Activated CD8-positive, alpha-beta T cell treated with anti-CD3 and anti-CD28 coated beads for 36 hours (primary cell): ENCODE measurements around the gene OR6C1. TPM values are rescaled to one million over a fixed set of nuclear protein-coding genes. Genes with fewer than 3 reads are reported as not detected.
"Not testable (repeated sequence)": the region's sequence is repeated elsewhere in the genome, so short reads cannot be mapped to it uniquely, and the experiment has no call there.

Experiments
- ATAC-seq: fragments of 200-7000 bp; cut with Tn5 transposase; one replicate; pipeline ENCODE4 v1.10.0; 2021; ENCODE audit warnings: mild to moderate bottlenecking, moderate library complexity
- CTCF ChIA-PET: fragments of 350-600 bp; sonication (Branson Sonifier 250); formaldehyde crosslinking; loops from one replicate; lab custom pipeline; 2021; ENCODE audit warnings: antibody characterized with exemption; lab: Charles Lee
- POLR2A ChIA-PET: fragments of 350-600 bp; sonication (Branson Sonifier 250); formaldehyde crosslinking; loops from one replicate; lab custom pipeline; 2021; ENCODE audit warnings: antibody characterized with exemption; lab: Charles Lee
- DNase-seq: peaks from one replicate; pipeline ENCODE4 v3.0.0-alpha.2; 2020
- H3K27ac Mint-ChIP-seq: one replicate; pipeline ENCODE4 v1.8.0; 2021; ENCODE audit warnings: mild to moderate bottlenecking, mixed read lengths
- H3K27me3 Mint-ChIP-seq: one replicate; pipeline ENCODE4 v1.8.0; 2021; ENCODE audit warnings: mixed read lengths
- H3K36me3 Mint-ChIP-seq: one replicate; pipeline ENCODE4 v1.8.0; 2021; ENCODE audit warnings: low read depth, mixed read lengths
- H3K4me1 Mint-ChIP-seq: one replicate; pipeline ENCODE4 v1.8.0; 2021; ENCODE audit warnings: low read depth, mixed read lengths
- H3K4me3 Mint-ChIP-seq: one replicate; pipeline ENCODE4 v1.8.0; 2021; ENCODE audit warnings: mild to moderate bottlenecking, moderate library complexity, mixed read lengths
- H3K9me3 Mint-ChIP-seq: one replicate; pipeline ENCODE4 v1.8.0; 2021; ENCODE audit warnings: mixed read lengths
- intact Hi-C: fragments of 100-400 bp; cut with micrococcal nuclease; formaldehyde crosslinking; loops from one replicate; pipeline ENCODE4 v1.10.0; 2022
- total RNA-seq, 2 experiments: library from RNA; stranded (reverse); gene quantifications; one replicate each; pipeline ENCODE4 v1.2.3, GENCODE V29; 2021
- TF ChIP-seq, protein P1 (sequence below): fragments of 200-600 bp; IDR thresholded peaks from one replicate; pipeline ENCODE4 v1.8.0; 2022; ENCODE audit warnings: antibody characterized with exemption, mild to moderate bottlenecking

The OR6C1 gene
- total RNA-seq = not detected

DNA sequence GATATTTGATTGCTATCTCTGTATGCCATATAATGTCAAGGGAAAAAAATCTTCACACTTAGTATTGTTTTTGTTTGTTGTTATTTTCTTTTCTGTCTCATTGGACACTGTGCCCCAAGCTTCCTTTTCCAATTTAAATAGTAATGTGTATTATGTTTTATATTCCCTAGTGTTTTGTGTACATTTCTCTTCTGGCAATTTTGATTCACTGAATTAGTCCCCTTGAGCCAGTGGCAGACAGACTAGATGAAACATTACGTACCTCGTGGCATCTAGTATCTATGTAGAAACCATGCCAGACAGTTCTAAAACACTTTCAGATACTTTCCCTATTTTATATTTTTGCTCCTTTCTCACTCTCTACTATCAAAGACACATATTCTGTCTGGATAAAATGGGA is at the start of gene OR6C1:
Gene OR6C1, plus strand, starts transcription at position 301 of the 400 bp plus-strand sequence. CDS start 6,257 bp downstream, outside the sequence.
- Mint-ChIP-seq H3K27me3 (peaks cover 19% of the 10 kb centered on the region), H3K36me3 (no peaks in the 10 kb centered on the region), H3K4me1 (no peaks in the 10 kb centered on the region), H3K27ac (no peak within 1 kb of the TSS), H3K4me3 (no peak within 1 kb of the TSS), H3K9me3 (no peaks in the 10 kb centered on the region)
- DNase-seq = no peak
- POLR2A ChIA-PET = no interaction called here
- CTCF ChIA-PET = no interaction called here
- intact Hi-C loops = no loop called here
- ATAC-seq = no peak
- TF ChIP-seq, protein P1, sequence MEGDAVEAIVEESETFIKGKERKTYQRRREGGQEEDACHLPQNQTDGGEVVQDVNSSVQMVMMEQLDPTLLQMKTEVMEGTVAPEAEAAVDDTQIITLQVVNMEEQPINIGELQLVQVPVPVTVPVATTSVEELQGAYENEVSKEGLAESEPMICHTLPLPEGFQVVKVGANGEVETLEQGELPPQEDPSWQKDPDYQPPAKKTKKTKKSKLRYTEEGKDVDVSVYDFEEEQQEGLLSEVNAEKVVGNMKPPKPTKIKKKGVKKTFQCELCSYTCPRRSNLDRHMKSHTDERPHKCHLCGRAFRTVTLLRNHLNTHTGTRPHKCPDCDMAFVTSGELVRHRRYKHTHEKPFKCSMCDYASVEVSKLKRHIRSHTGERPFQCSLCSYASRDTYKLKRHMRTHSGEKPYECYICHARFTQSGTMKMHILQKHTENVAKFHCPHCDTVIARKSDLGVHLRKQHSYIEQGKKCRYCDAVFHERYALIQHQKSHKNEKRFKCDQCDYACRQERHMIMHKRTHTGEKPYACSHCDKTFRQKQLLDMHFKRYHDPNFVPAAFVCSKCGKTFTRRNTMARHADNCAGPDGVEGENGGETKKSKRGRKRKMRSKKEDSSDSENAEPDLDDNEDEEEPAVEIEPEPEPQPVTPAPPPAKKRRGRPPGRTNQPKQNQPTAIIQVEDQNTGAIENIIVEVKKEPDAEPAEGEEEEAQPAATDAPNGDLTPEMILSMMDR = no peak

DNA sequence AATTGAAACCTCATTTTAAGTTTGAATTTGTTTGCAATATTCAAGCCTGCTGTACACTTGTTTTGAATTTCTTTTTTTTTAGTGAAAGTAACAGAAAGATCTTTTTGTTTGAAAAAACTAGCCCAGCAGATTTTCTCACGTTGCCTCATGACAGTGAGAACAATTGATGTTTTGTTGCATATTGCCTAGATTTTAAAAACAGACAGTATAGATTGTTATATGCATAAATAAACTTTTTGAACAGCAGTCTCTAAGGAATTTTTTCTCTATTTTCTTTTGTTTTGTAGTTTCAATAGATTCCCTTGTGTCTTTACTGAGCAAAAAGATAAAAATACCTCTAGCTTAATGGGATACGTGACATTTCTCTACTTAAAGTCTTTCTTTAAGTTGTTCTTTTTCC is 33.2 kb upstream of the OR6C1 start:
- Mint-ChIP-seq H3K9me3 (no peaks in the 10 kb centered on the region), H3K27me3 (peaks cover 20% of the 10 kb centered on the region), H3K4me1 (no peaks in the 10 kb centered on the region), H3K36me3 (no peaks in the 10 kb centered on the region), H3K27ac (no peak overlapping the region), H3K4me3 (no peak overlapping the region)
- DNase-seq = no peak
- TF ChIP-seq, protein P1 = no peak
- no peak for ATAC-seq
- intact Hi-C loops = no loop called here
- CTCF ChIA-PET = no interaction called here
- POLR2A ChIA-PET = no interaction called here

DNA sequence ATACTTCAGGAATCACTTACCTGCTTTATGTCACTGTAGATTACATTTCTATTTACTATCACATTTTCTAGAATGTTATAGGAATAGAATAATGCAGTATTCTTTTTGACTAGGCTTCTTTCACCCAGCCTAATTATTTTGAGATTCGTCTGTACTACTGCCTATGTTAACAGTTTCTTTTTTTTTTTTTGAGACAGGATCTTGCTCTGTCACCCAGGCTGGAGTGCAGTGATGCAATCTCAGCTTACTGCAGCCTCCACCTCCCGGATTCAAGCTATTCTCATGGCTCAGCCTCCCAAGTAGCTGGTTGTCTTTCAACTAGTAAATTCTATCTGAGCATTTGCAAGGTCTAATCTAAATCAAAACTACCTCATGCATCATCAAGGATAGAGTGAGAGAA is 24.1 kb upstream of the OR6C1 start:
- TF ChIP-seq, protein P1 = no peak
- H3K4me3 Mint-ChIP-seq = no peak overlapping the region
- no peaks in the 10 kb centered on the region for H3K36me3 Mint-ChIP-seq
- H3K27me3 Mint-ChIP-seq = peaks cover 29% of the 10 kb centered on the region
- H3K9me3 Mint-ChIP-seq = no peaks in the 10 kb centered on the region
- no peaks in the 10 kb centered on the region for H3K4me1 Mint-ChIP-seq
- no peak for ATAC-seq
- H3K27ac Mint-ChIP-seq = no peak overlapping the region
- ChIA-PET CTCF (no interaction called here), POLR2A (no interaction called here)
- DNase-seq = no peak
- intact Hi-C loops = no loop called here

DNA sequence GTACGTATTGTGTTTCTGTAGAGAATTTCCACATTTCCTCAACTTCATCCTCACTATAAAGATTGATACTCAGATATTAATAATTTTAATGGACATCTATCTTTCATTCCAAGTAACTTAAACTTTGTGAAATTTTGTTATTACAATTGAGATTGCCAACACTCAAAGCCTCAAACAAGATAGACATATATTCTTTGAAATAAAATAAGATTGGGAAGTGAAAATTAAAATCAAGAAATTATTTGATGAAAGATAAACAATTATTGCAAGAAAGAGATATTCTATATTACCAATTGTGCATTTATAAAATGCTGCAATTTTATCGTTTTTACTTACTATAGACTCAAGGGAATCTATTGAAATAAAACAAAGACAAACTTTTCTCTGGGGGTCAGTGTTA is 17.7 kb upstream of the OR6C1 start, which contains the start of gene OR6C6:
Gene OR6C6, minus strand, starts transcription at position 101 of the 400 bp plus-strand sequence. CDS start 1,337 bp downstream, outside the sequence.
- Mint-ChIP-seq H3K4me1 (no peaks in the 10 kb centered on the region), H3K4me3 (no peak within 1 kb of the TSS), H3K36me3 (no peaks in the 10 kb centered on the region), H3K27me3 (peaks cover 22% of the 10 kb centered on the region), H3K27ac (no peak within 1 kb of the TSS), H3K9me3 (no peaks in the 10 kb centered on the region)
- ATAC-seq (no peak), DNase-seq (no peak)
- CTCF ChIA-PET = no interaction called here
- intact Hi-C loops = no loop called here
- POLR2A ChIA-PET = no interaction called here
- TF ChIP-seq, protein P1 = no peak

- Mint-ChIP-seq H3K4me1 (no peaks in the 10 kb centered on the region), H3K36me3 (no peaks in the 10 kb centered on the region), H3K9me3 (no peaks in the 10 kb centered on the region), H3K27me3 (peaks cover 9% of the 10 kb centered on the region), H3K4me3 (no peak overlapping the region), H3K27ac (no peak overlapping the region)
- intact Hi-C loops = no loop called here
- DNase-seq = no peak
- no peak for ATAC-seq
- TF ChIP-seq, protein P1 = no peak
- POLR2A ChIA-PET = no interaction called here
- CTCF ChIA-PET = no interaction called here
These were observed 6.1 kb downstream of the OR6C1 start for GRCh38 chr12:55320201-55320600.

GRCh38 chr12:55325801-55326200 is 11.7 kb downstream of the OR6C1 start:
- H3K36me3 Mint-ChIP-seq, DNase-seq, ATAC-seq, H3K9me3 Mint-ChIP-seq, H3K4me3 Mint-ChIP-seq, CTCF ChIA-PET, H3K27me3 Mint-ChIP-seq, H3K27ac Mint-ChIP-seq, intact Hi-C loops, H3K4me1 Mint-ChIP-seq: not testable (repeated sequence)
- POLR2A ChIA-PET = interaction anchor here (0.6 kb wide), 1 partner anchor 228 kb away, joined by 3 read pairs; no protein-coding TSS in a partner anchor
